ENCODE measurements around the gene ERG. TPM values are rescaled to one million over a fixed set of nuclear protein-coding genes. Genes with fewer than 3 reads are reported as not detected.
A peak's percentile ranks its signal among the peaks of the same experiment; 100 is the strongest.

Gene ERG
- total and polyA plus RNA-seq, 7 experiments from 2014 or later, result 0.24 to 1.3 TPM; not detected in 5

DNA sequence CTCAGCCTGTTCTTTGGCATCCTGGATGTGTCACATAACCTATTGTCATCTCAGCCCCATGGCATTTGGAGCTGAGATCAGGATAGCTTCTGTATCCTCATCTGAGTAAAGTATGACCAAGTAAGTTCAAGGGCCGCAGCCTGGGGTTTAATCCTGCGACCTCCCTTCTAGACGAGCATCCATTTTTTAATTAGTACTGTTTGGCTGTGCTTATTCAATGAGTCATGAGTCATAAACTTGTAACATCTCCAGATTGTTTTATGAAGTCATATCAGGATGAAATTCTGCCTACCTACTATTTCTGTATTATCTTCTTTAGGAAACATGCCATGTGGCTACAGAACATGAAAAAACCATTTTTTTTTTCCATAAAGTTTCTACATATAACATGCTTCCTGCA lies 119.1 kb downstream of the ERG start:
- no peaks in the 10 kb centered on the region for H3K36me3 ChIP-seq (ENCODE audit: control insufficient read depth in 2 of 3, insufficient read depth in 3 of 3, low read length in 3 of 3)
- H3K4me1 Mint-ChIP-seq, result peaks cover 0 to 12% (median 3%) of the 10 kb centered on the region in 7 donors
- DNase-seq, result no peak
- intact Hi-C loops (cut with micrococcal nuclease), result no loop called here
- H3K9me3 ChIP-seq (ENCODE audit: control insufficient read depth in 2 of 3, low read length in 3 of 3), result no peaks in the 10 kb centered on the region
- no peak for ATAC-seq
- H3K27me3 Mint-ChIP-seq, result peaks cover 12 to 34% (median 26%) of the 10 kb centered on the region in 5 donors
- H3K27ac ChIP-seq (ENCODE audit: low read depth, low read length), result no peak overlapping the region
- no peak overlapping the region for H3K4me3 ChIP-seq (ENCODE audit: low read length)
- no peaks in the 10 kb centered on the region for H3K27me3 ChIP-seq (ENCODE audit: control insufficient read depth in 2 of 2, insufficient read depth in 2 of 2, low read length in 2 of 2)
- H3K4me3 Mint-ChIP-seq, result no peak overlapping the region
- peaks cover 0 to 6% (median 3%) of the 10 kb centered on the region in 11 donors for H3K9me3 Mint-ChIP-seq
- H3K4me1 ChIP-seq (ENCODE audit: control insufficient read depth in 2 of 2, insufficient read depth in 2 of 2, low read length in 2 of 2), result no peaks in the 10 kb centered on the region
- ChIA-PET POLR2A (no interaction called here), CTCF (no interaction called here)
- no peak overlapping the region for H3K27ac Mint-ChIP-seq
- no peaks in the 10 kb centered on the region for H3K36me3 Mint-ChIP-seq

DNA sequence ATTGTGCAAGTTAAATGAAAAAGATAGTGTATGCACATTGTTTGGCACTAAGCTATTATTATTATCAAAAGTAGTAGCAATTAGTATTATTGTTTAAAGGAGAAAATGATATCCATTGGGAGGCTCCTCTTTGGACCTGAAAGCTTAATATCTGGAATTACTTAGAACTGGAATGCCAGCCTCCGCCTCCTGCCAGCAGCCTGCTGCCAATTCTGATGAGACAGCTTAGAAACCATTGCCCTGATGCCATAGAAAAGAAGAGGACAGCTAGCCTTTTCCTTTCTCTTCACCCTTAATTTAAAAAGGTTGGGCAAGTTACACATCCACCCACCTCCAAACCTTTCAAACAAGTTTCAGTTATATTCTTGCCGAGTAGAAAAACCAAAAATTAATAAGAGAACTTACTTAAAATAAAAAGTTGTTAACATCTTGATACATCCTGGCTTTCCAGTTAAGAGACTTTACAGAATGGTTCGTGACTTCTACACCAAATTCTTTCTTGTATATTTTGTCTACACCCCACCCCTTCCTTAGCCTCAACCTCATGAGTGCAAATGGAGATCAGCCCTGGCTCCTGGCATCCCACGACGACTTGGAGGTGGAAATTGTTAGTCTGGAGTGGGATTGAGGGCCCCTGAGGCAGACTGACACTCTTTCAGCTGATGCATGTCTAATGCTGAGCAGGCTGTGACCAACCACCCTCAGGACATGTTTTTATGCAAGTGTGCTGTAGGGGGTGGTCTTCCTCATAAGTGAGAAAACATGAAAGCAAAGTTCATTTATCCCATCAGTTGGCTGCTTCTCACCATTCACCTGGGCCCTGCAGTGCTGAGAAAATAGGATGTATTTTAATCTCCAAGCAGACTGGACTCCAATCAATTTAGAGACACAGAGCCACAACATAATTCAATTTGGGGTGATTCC lies 120.8 kb downstream of the ERG start:
- Histone ChIP-seq H3K4me1 (ENCODE audit: control insufficient read depth in 2 of 2, insufficient read depth in 2 of 2, low read length in 2 of 2) (no peaks in the 10 kb centered on the region), H3K4me3 (ENCODE audit: low read length) (no peak overlapping the region), H3K36me3 (ENCODE audit: control insufficient read depth in 2 of 3, insufficient read depth in 3 of 3, low read length in 3 of 3) (no peaks in the 10 kb centered on the region), H3K27me3 (ENCODE audit: control insufficient read depth in 2 of 2, insufficient read depth in 2 of 2, low read length in 2 of 2) (no peaks in the 10 kb centered on the region), H3K9me3 (ENCODE audit: control insufficient read depth in 2 of 3, low read length in 3 of 3) (no peaks in the 10 kb centered on the region), H3K27ac (ENCODE audit: low read depth, low read length) (no peak overlapping the region)
- POLR2A ChIA-PET, result no interaction called here
- CTCF ChIA-PET, result no interaction called here
- peaks cover 0 to 3% (median 0%) of the 10 kb centered on the region in 5 donors for H3K36me3 Mint-ChIP-seq
- peaks cover 0 to 12% (median 3%) of the 10 kb centered on the region in 7 donors for H3K4me1 Mint-ChIP-seq
- no peak for DNase-seq
- peaks cover 11 to 29% (median 25%) of the 10 kb centered on the region in 5 donors for H3K27me3 Mint-ChIP-seq
- intact Hi-C loops (cut with micrococcal nuclease), result no loop called here
- H3K4me3 Mint-ChIP-seq, result no peak overlapping the region
- no peak for ATAC-seq
- peaks cover 0 to 22% (median 4%) of the 10 kb centered on the region in 11 donors for H3K9me3 Mint-ChIP-seq
- no peak overlapping the region for H3K27ac Mint-ChIP-seq

- peak overlapping the region in 5 of 10 donors; percentile 2 to 44 (median 19) for H3K4me3 Mint-ChIP-seq
- peaks cover 0 to 12% (median 3%) of the 10 kb centered on the region in 7 donors for H3K4me1 Mint-ChIP-seq
- peaks cover 11 to 28% (median 25%) of the 10 kb centered on the region in 5 donors for H3K27me3 Mint-ChIP-seq
- intact Hi-C loops (cut with micrococcal nuclease), result no loop called here
- H3K27ac ChIP-seq (ENCODE audit: low read depth, low read length), result no peak overlapping the region
- no peaks in the 10 kb centered on the region for H3K27me3 ChIP-seq (ENCODE audit: control insufficient read depth in 2 of 2, insufficient read depth in 2 of 2, low read length in 2 of 2)
- H3K9me3 Mint-ChIP-seq, result peaks cover 0 to 22% (median 6%) of the 10 kb centered on the region in 11 donors
- H3K9me3 ChIP-seq (ENCODE audit: control insufficient read depth in 2 of 3, low read length in 3 of 3), result no peaks in the 10 kb centered on the region
- no peaks in the 10 kb centered on the region for H3K36me3 ChIP-seq (ENCODE audit: control insufficient read depth in 2 of 3, insufficient read depth in 3 of 3, low read length in 3 of 3)
- no peak for DNase-seq
- ChIA-PET POLR2A (no interaction called here), CTCF (no interaction called here)
- no peaks in the 10 kb centered on the region for H3K4me1 ChIP-seq (ENCODE audit: control insufficient read depth in 2 of 2, insufficient read depth in 2 of 2, low read length in 2 of 2)
- H3K4me3 ChIP-seq (ENCODE audit: low read length), result no peak overlapping the region
- ATAC-seq, result no peak
- H3K36me3 Mint-ChIP-seq, result peaks cover 0 to 3% (median 0%) of the 10 kb centered on the region in 5 donors
- H3K27ac Mint-ChIP-seq, result no peak overlapping the region
These were observed 121.6 kb downstream of the ERG start for GRCh38 chr21:38376693-38377092.

- H3K9me3 Mint-ChIP-seq, result peaks cover 0 to 22% (median 6%) of the 10 kb centered on the region in 11 donors
- no peak overlapping the region for H3K4me3 ChIP-seq (ENCODE audit: low read length)
- peak overlapping the region in 1 of 9 donors; percentile 7 for H3K27ac Mint-ChIP-seq
- H3K4me1 ChIP-seq (ENCODE audit: control insufficient read depth in 2 of 2, insufficient read depth in 2 of 2, low read length in 2 of 2), result no peaks in the 10 kb centered on the region
- ChIA-PET POLR2A (no interaction called here), CTCF (no interaction called here)
- H3K36me3 Mint-ChIP-seq, result peaks cover 0 to 3% (median 0%) of the 10 kb centered on the region in 5 donors
- H3K27me3 ChIP-seq (ENCODE audit: control insufficient read depth in 2 of 2, insufficient read depth in 2 of 2, low read length in 2 of 2), result no peaks in the 10 kb centered on the region
- no peaks in the 10 kb centered on the region for H3K36me3 ChIP-seq (ENCODE audit: control insufficient read depth in 2 of 3, insufficient read depth in 3 of 3, low read length in 3 of 3)
- H3K4me3 Mint-ChIP-seq, result peak overlapping the region in 6 of 10 donors; percentile 2 to 44 (median 22)
- no peaks in the 10 kb centered on the region for H3K9me3 ChIP-seq (ENCODE audit: control insufficient read depth in 2 of 3, low read length in 3 of 3)
- intact Hi-C loops (cut with micrococcal nuclease), result no loop called here
- peak; percentile 69 for ATAC-seq
- no peak overlapping the region for H3K27ac ChIP-seq (ENCODE audit: low read depth, low read length)
- H3K4me1 Mint-ChIP-seq, result peaks cover 0 to 12% (median 3%) of the 10 kb centered on the region in 7 donors
- H3K27me3 Mint-ChIP-seq, result peaks cover 11 to 28% (median 25%) of the 10 kb centered on the region in 5 donors
- DNase-seq, result no peak
These were observed 122.0 kb downstream of the ERG start for GRCh38 chr21:38376235-38376634.

DNA sequence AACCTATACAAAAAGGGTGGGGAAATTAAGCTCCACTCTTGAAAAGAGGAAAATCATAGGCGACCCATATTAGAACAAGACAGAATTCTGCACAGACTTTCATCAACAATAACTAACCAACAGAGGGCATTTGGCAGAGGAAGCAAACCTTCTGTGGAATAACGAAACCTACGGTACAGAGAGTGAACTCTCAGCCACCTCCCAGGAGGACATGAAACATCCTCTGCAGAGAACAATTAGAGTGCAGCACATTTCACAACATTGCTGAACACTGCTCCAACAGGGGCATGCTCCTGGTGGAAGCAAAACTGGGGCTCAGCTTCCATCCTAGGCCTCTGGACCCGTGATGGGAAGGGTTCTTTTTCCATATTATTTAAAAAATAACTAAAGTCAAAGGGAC lies 130.6 kb downstream of the ERG start:
- intact Hi-C loops (cut with micrococcal nuclease), result no loop called here
- Mint-ChIP-seq H3K4me3 (no peak overlapping the region), H3K27ac (no peak overlapping the region), H3K9me3 (peaks cover 0 to 2% (median 0%) of the 10 kb centered on the region in 11 donors), H3K4me1 (no peaks in the 10 kb centered on the region), H3K27me3 (peaks cover 0 to 4% (median 0%) of the 10 kb centered on the region in 5 donors), H3K36me3 (no peaks in the 10 kb centered on the region)
- Histone ChIP-seq H3K36me3 (ENCODE audit: control insufficient read depth in 2 of 3, insufficient read depth in 3 of 3, low read length in 3 of 3) (no peaks in the 10 kb centered on the region), H3K27me3 (ENCODE audit: control insufficient read depth in 2 of 2, insufficient read depth in 2 of 2, low read length in 2 of 2) (no peaks in the 10 kb centered on the region), H3K4me1 (ENCODE audit: control insufficient read depth in 2 of 2, insufficient read depth in 2 of 2, low read length in 2 of 2) (no peaks in the 10 kb centered on the region), H3K9me3 (ENCODE audit: control insufficient read depth in 2 of 3, low read length in 3 of 3) (no peaks in the 10 kb centered on the region), H3K4me3 (ENCODE audit: low read length) (no peak overlapping the region), H3K27ac (ENCODE audit: low read depth, low read length) (no peak overlapping the region)
- no peak for ATAC-seq
- ChIA-PET POLR2A (no interaction called here), CTCF (no interaction called here)
- DNase-seq, result no peak

DNA sequence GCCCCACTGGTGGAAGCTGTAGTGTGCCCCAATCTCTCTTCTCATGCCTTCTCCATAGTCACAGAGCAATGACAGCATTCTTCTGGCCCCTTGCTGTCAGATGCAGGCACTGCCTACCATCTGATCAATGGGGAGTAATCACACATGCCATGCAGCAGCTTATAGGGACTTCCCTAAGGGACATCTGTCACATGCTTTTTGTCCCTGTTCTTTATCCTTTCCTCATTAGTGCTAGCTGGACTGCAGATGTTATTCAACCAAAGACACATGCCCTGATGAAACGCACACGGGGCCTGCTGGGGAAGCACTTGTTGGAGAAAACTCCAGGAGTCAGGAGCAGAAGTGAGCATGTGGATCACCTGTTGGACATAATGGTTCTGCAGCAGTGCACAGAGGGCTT lies 132.8 kb downstream of the ERG start:
- no peak overlapping the region for H3K27ac ChIP-seq (ENCODE audit: low read depth, low read length)
- no peak overlapping the region for H3K4me3 ChIP-seq (ENCODE audit: low read length)
- ChIA-PET CTCF (no interaction called here), POLR2A (no interaction called here)
- no peak for DNase-seq
- Mint-ChIP-seq H3K4me3 (no peak overlapping the region), H3K36me3 (no peaks in the 10 kb centered on the region), H3K4me1 (no peaks in the 10 kb centered on the region), H3K27me3 (peaks cover 0 to 12% (median 9%) of the 10 kb centered on the region in 5 donors), H3K9me3 (no peaks in the 10 kb centered on the region), H3K27ac (no peak overlapping the region)
- H3K36me3 ChIP-seq (ENCODE audit: control insufficient read depth in 2 of 3, insufficient read depth in 3 of 3, low read length in 3 of 3), result no peaks in the 10 kb centered on the region
- no peak for ATAC-seq
- no peaks in the 10 kb centered on the region for H3K9me3 ChIP-seq (ENCODE audit: control insufficient read depth in 2 of 3, low read length in 3 of 3)
- intact Hi-C loops (cut with micrococcal nuclease), result no loop called here
- H3K4me1 ChIP-seq (ENCODE audit: control insufficient read depth in 2 of 2, insufficient read depth in 2 of 2, low read length in 2 of 2), result no peaks in the 10 kb centered on the region
- no peaks in the 10 kb centered on the region for H3K27me3 ChIP-seq (ENCODE audit: control insufficient read depth in 2 of 2, insufficient read depth in 2 of 2, low read length in 2 of 2)

DNA sequence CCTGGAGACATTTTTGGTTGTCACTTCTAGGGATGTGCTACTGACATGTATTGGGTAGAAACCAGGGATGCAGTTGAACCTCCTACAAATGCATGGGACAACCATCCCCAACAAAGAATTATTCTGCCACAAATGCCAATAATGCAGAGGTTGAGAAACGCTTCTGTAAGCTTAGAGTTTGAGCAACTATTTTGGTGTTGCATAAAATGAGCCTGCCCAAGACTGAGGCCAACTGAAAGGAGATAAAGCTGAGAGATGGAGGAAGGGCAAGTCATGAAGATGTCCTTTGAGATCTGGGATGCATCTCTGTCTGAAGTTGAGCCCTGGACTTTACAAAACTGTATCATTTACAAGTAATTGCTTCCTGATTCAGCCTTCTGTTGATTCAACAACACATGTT lies 134.6 kb downstream of the ERG start:
- DNase-seq, result no peak
- H3K4me1 Mint-ChIP-seq, result no peaks in the 10 kb centered on the region
- Histone ChIP-seq H3K9me3 (ENCODE audit: control insufficient read depth in 2 of 3, low read length in 3 of 3) (no peaks in the 10 kb centered on the region), H3K36me3 (ENCODE audit: control insufficient read depth in 2 of 3, insufficient read depth in 3 of 3, low read length in 3 of 3) (no peaks in the 10 kb centered on the region), H3K4me3 (ENCODE audit: low read length) (no peak overlapping the region), H3K4me1 (ENCODE audit: control insufficient read depth in 2 of 2, insufficient read depth in 2 of 2, low read length in 2 of 2) (no peaks in the 10 kb centered on the region), H3K27ac (ENCODE audit: low read depth, low read length) (no peak overlapping the region), H3K27me3 (ENCODE audit: control insufficient read depth in 2 of 2, insufficient read depth in 2 of 2, low read length in 2 of 2) (no peaks in the 10 kb centered on the region)
- no peak overlapping the region for H3K27ac Mint-ChIP-seq
- POLR2A ChIA-PET, result no interaction called here
- intact Hi-C loops (cut with micrococcal nuclease), result no loop called here
- H3K9me3 Mint-ChIP-seq, result no peaks in the 10 kb centered on the region
- H3K4me3 Mint-ChIP-seq, result no peak overlapping the region
- H3K27me3 Mint-ChIP-seq, result peaks cover 0 to 22% (median 14%) of the 10 kb centered on the region in 5 donors
- CTCF ChIA-PET, result no interaction called here
- no peak for ATAC-seq
- H3K36me3 Mint-ChIP-seq, result no peaks in the 10 kb centered on the region
